Gastrocnemius medialis (tissue), 4 donors: ENCODE data around the gene CD2BP2.

Experiments used
- POLR2A ChIP-seq, 2 donors: fragments of 450-650 bp; IDR thresholded peaks; one replicate each; pipeline ENCODE4 v1.6.1; 2017; ENCODE audit warnings: antibody characterized with exemption in 2 of 2, mild to moderate bottlenecking in 2 of 2, moderate library complexity in 2 of 2
- TF ChIP-seq, protein P1 (sequence below), 5 experiments: fragments of 450-650 bp in 3 of 5; fragments of 200-600 bp in 2 of 5; sonication (generic) in 2 of 5; IDR thresholded peaks in 4 of 5; conservative IDR thresholded peaks in 1 of 5; 1 replicate in 4 of 5; 2 replicates in 1 of 5; pipeline ENCODE4 v1.5.1; 2016 to 2019; ENCODE audit warnings: antibody characterized with exemption in 5 of 5, mild to moderate bottlenecking in 3 of 5, moderate library complexity in 3 of 5

DNA sequence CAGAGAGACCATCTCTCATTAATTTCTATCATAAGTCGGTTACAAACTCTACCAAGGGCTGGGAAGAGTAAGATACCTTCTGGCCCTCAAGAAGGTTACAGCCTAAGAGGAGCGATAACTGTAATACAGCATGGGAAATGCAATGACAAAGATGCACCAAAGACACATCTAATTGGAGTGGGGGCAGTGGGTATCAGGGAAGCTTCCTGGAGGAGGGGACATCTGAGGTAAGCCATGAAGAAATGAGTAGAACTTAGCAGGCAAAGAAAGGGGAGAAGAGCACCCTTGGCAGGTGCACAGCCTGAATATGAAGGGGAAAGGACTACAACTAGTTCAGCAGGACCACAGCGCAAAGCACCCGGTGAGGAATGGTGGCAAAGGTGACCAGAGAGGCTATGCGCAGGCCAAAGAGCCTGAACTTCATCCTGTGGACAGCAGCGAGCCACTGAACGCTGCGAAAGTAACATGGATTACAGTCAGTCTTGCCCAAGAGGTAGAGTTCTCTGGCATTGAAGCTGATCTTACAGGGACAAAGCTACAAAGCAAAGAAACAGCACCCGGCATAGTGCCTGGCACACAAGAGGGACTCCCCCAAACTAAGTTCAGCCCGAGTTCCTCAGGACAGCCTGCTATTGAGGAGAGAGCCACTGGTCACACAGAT lies 12.4 kb upstream of the CD2BP2 start:
- TF ChIP-seq, protein P1, sequence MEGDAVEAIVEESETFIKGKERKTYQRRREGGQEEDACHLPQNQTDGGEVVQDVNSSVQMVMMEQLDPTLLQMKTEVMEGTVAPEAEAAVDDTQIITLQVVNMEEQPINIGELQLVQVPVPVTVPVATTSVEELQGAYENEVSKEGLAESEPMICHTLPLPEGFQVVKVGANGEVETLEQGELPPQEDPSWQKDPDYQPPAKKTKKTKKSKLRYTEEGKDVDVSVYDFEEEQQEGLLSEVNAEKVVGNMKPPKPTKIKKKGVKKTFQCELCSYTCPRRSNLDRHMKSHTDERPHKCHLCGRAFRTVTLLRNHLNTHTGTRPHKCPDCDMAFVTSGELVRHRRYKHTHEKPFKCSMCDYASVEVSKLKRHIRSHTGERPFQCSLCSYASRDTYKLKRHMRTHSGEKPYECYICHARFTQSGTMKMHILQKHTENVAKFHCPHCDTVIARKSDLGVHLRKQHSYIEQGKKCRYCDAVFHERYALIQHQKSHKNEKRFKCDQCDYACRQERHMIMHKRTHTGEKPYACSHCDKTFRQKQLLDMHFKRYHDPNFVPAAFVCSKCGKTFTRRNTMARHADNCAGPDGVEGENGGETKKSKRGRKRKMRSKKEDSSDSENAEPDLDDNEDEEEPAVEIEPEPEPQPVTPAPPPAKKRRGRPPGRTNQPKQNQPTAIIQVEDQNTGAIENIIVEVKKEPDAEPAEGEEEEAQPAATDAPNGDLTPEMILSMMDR (IDR thresholded peaks at IDR 0.05 in 4 of 5, conservative IDR thresholded peaks at IDR 0.05 in 1 of 5): no peak
- no peak for TF ChIP-seq POLR2A (IDR thresholded peaks at IDR 0.05)
